K562 treated with DMSO at 1 percent for 4 hours (cell line): ENCODE data around the gene LRCH4. TPM values are rescaled to one million over a fixed set of nuclear protein-coding genes. Genes with fewer than 3 reads are reported as not detected.

Experiments
- total RNA-seq: library from RNA; unstranded; fragments of 300-600 nt; gene quantifications from 2 replicates; pipeline ENCODE4 v1.2.3, GENCODE V29; 2022; ENCODE audit not compliant: insufficient read depth

The LRCH4 gene
- total RNA-seq = 68.5 and 72.5 TPM in 2 replicates

GRCh38 chr7:100585511-100586265 lies at the start of gene LRCH4:
Gene LRCH4 (minus strand): TSS chr7:100586129. CDS start chr7:100586100, 29 bp downstream.

GRCh38 chr7:100611983-100612729 lies 26.2 kb upstream of the LRCH4 start, which contains the start of gene MOSPD3:
Gene MOSPD3 (plus strand): TSS chr7:100612540. CDS start chr7:100612792, 252 bp downstream.

GRCh38 chr7:100586266-100587025 lies 517 bp upstream of the LRCH4 start, which contains the start of gene FBXO24:
Gene FBXO24 (plus strand): TSS chr7:100586328. CDS start chr7:100586626, 298 bp downstream.

GRCh38 chr7:100573691-100574361 lies 12.1 kb downstream of the LRCH4 start, which contains the start of gene SAP25:
Gene SAP25 (minus strand): TSS chr7:100573900. CDS start chr7:100573742, 158 bp downstream.

GRCh38 chr7:100538654-100539435 lies 47.1 kb downstream of the LRCH4 start, which contains the start of gene AGFG2:
Gene AGFG2 (plus strand): TSS chr7:100539203. CDS start chr7:100539347, 144 bp downstream.

Other genes with a start within 250 kb of the LRCH4 start
- gene PILRB, start 228.0 kb downstream of the LRCH4 start, total RNA-seq = 28.5 and 33.4 TPM in 2 replicates
- gene PILRA, start 212.6 kb downstream of the LRCH4 start, total RNA-seq = 2.6 and 4.7 TPM in 2 replicates
- 2.4 and 5.1 TPM in 2 replicates for gene ZCWPW1, start 157.4 kb downstream of the LRCH4 start, total RNA-seq
- 71.3 and 78.0 TPM in 2 replicates for gene MEPCE, start 156.3 kb downstream of the LRCH4 start, total RNA-seq
- gene PPP1R35, start 149.6 kb downstream of the LRCH4 start, total RNA-seq = 93.1 and 101 TPM in 2 replicates
- 2.3 and 3.3 TPM in 2 replicates for gene SPACDR, start 121.9 kb downstream of the LRCH4 start, total RNA-seq
- gene TSC22D4, start 106.9 kb downstream of the LRCH4 start, total RNA-seq = 114 and 119 TPM in 2 replicates
- 0.74 and 0.88 TPM in 2 replicates for gene NYAP1, start 102.2 kb downstream of the LRCH4 start, total RNA-seq
- gene AGFG2, start 46.9 kb downstream of the LRCH4 start, total RNA-seq = 13.6 and 22.2 TPM in 2 replicates
- gene SAP25, start 12.2 kb downstream of the LRCH4 start, total RNA-seq = 11.0 and 16.3 TPM in 2 replicates
- 0.89 TPM in 1 of 2 replicates, not detected in the other for gene FBXO24, start 199 bp upstream of the LRCH4 start, total RNA-seq
- 13.3 and 15.8 TPM in 2 replicates for gene PCOLCE, start 16.2 kb upstream of the LRCH4 start, total RNA-seq
- 33.2 and 34.1 TPM in 2 replicates for gene MOSPD3, start 26.4 kb upstream of the LRCH4 start, total RNA-seq
- 95.8 and 146 TPM in 2 replicates for gene TFR2, start 55.4 kb upstream of the LRCH4 start, total RNA-seq
- gene ACTL6B, start 70.3 kb upstream of the LRCH4 start, total RNA-seq = not detected in 2 replicates
- 528 and 530 TPM in 2 replicates for gene GNB2, start 87.6 kb upstream of the LRCH4 start, total RNA-seq
- gene GIGYF1, start 108.1 kb upstream of the LRCH4 start, total RNA-seq = 23.8 and 26.5 TPM in 2 replicates
- 71.9 and 86.3 TPM in 2 replicates for gene POP7, start 120.0 kb upstream of the LRCH4 start, total RNA-seq
- not detected in 2 replicates for gene EPO, start 134.3 kb upstream of the LRCH4 start, total RNA-seq
- gene ZAN, start 147.5 kb upstream of the LRCH4 start, total RNA-seq = not detected in 2 replicates
- gene EPHB4, start 241.4 kb upstream of the LRCH4 start, total RNA-seq = 26.9 and 39.6 TPM in 2 replicates